GM12864 (cell line): Measurements from ENCODE around the gene RAD51D.

Experiments
- DNase-seq: peaks from one replicate; pipeline ENCODE4 v3.0.0-alpha.2; 2011; ENCODE audit warnings: low read depth
- H3K4me3 ChIP-seq: 2 replicates; pipeline ENCODE4 v1.5.1; 2011; ENCODE audit warnings: mild to moderate bottlenecking, low read depth, low read length, control low read depth
- TF ChIP-seq, protein P1 (sequence below): IDR thresholded peaks from 2 replicates; pipeline ENCODE4 v1.5.1; 2011; ENCODE audit warnings: low read depth, mild to moderate bottlenecking, moderate library complexity, low read length, control low read depth, inconsistent platforms; ENCODE audit errors: missing control alignments

Gene RAD51D

GRCh38 chr17:35104844-35105450 lies 14.7 kb downstream of the RAD51D start:
- TF ChIP-seq, protein P1, sequence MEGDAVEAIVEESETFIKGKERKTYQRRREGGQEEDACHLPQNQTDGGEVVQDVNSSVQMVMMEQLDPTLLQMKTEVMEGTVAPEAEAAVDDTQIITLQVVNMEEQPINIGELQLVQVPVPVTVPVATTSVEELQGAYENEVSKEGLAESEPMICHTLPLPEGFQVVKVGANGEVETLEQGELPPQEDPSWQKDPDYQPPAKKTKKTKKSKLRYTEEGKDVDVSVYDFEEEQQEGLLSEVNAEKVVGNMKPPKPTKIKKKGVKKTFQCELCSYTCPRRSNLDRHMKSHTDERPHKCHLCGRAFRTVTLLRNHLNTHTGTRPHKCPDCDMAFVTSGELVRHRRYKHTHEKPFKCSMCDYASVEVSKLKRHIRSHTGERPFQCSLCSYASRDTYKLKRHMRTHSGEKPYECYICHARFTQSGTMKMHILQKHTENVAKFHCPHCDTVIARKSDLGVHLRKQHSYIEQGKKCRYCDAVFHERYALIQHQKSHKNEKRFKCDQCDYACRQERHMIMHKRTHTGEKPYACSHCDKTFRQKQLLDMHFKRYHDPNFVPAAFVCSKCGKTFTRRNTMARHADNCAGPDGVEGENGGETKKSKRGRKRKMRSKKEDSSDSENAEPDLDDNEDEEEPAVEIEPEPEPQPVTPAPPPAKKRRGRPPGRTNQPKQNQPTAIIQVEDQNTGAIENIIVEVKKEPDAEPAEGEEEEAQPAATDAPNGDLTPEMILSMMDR = no peak
- no peak overlapping the region for H3K4me3 ChIP-seq
- DNase-seq = no peak

- H3K4me3 ChIP-seq = no peak overlapping the region
- TF ChIP-seq, protein P1 = no peak
- no peak for DNase-seq
These were observed 16.4 kb downstream of the RAD51D start for GRCh38 chr17:35103271-35103670.

GRCh38 chr17:35101725-35102124 lies 17.9 kb downstream of the RAD51D start:
- no peak for DNase-seq
- TF ChIP-seq, protein P1 = no peak
- H3K4me3 ChIP-seq = no peak overlapping the region

DNA sequence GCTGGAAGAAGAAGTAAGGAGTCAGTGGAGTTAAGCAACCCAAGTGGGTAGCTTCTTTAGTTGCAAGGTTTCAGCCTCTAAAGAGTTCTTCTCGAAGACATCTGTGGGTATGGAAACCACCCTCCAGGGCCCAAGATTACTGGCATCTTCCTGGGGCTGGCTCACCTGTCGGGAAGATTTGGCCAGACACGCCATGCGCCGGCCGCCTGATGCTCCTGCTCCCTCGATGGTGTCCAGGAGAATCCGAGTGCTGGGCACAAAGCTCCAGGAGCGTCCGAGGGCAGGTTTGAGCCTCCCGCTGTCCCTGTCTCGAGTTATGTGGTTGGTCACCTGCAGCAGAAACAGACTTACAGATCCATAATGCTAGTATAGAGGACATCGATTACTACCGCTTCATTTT lies 18.6 kb downstream of the RAD51D start:
- TF ChIP-seq, protein P1 = no peak
- DNase-seq = no peak
- no peak overlapping the region for H3K4me3 ChIP-seq

DNA sequence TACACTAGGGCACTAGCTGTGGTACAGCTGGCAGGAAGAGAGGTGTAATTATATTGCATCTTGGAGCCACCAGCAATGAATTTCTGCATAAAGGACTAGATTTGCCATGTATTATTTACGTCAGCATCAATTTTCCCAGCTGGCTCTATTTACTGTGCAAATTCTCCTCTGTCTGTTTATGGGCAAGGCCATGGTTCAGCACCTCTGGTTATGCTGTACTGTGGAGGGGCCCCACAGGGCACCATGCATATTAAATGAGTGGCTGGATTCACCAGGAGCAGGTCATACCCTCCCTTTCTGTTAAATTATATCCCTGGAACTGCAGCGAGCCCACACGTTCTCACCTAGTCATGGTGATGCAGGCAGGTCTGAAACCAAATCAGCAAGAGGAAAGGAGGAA lies 19.8 kb downstream of the RAD51D start:
- TF ChIP-seq, protein P1 = no peak
- H3K4me3 ChIP-seq = no peak overlapping the region
- DNase-seq = no peak

- DNase-seq = no peak
- TF ChIP-seq, protein P1 = no peak
- H3K4me3 ChIP-seq = no peak overlapping the region
These were observed 21.9 kb downstream of the RAD51D start for GRCh38 chr17:35097776-35098175.

GRCh38 chr17:35095741-35096140 lies 23.9 kb downstream of the RAD51D start:
- TF ChIP-seq, protein P1 = no peak
- no peak for DNase-seq
- H3K4me3 ChIP-seq = no peak overlapping the region
